GM21381 (cell line): Measurements from ENCODE around the gene IGSF21.

Source experiments
- ATAC-seq: cut with Tn5 transposase; IDR thresholded peaks from one replicate; pipeline ENCODE4 v1.9.1; 2021; ENCODE audit warnings: mild to moderate bottlenecking, moderate library complexity; ENCODE audit not compliant: unreplicated experiment

Gene IGSF21

DNA sequence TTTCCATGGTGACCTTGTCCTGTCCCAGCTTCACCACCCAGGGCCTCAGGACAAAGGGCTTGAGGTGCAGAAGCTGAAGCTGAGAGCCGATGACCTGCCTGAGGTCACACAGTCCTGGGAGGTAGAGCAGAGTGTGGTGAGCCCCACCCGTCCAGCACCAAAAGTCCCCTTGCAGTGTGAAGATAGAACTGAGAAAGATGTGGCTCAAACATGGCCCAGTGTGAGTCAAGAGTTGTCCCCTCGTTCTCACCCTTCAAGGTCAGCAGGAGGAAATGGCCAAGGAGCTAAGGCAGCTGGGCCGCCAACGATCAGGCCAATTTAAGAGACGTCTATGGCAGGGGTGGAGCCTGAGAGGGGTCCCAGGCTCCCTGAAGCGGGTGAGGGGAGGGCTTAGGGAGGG lies 215.7 kb downstream of the IGSF21 start:
- ATAC-seq = no peak

DNA sequence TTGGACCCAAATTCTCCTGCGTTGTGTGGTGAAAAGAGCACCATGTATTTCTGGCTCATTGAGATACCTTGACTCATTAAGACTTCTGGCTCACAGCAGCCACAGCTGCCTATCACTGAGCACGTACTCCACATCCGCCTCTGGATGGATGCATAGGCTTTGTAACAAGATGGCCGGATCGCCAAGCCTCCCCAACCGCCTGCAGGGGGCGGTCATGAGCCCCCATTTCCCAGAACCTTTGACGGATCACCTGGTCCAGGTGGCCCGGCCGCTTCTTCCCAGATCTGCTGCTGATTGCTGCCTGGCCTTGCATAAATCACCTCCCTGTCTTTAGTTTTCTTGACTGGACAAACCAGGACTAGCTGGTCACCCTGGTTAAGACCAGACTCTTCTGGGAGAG lies 216.6 kb downstream of the IGSF21 start:
- ATAC-seq = no peak

DNA sequence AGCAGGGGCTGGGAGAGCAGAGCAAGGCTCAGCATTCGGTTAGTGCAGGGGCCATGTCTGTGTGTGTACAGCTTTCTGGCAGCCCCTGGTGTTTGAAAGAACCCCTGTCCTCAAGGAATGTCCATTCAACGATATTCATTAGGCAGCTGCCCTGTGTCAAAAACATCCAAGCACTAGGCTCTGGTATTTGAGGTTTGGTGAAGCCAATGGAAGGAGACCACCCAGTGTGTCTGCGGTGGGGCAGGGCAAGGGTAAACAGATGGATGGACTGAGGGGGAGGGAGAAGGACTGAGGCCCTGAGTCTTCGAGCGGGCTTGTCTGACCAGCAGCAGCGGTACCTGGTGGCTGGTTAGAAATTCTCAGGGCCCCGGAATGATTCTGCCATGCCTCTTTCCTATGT lies 217.5 kb downstream of the IGSF21 start:
- ATAC-seq = no peak

DNA sequence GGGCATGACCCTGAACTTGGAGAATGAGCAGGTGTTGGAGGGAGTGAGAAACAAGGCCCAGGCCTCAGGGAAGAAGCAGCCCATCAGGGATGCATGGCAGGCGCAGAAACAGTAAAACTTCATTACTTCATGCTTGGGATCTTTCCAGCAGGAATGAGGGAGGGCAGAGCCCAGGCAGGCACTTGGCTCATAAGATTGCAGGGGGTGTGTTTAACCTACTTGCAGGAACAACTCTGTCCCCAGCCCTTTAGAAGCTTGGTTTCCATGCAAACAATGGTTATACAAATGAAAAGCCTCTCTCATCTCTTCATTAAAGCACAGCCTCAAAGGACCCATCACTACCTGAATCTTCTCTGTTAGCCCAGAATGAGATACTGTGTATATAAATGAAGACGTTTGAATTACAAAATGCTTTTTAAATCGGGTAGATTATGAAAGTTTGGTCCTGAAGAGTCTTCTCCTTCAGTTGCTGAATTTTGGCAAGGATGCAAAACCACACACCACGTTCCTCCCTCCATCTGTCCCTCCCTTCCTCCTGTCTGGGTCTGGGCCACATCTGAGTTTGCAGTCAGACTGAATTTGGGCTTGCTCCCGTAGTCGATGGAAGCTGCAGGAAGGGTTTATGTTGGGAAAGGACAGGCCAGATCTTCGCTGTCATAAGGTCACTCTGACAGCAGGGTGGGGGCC lies 218.8 kb downstream of the IGSF21 start:
- no peak for ATAC-seq

DNA sequence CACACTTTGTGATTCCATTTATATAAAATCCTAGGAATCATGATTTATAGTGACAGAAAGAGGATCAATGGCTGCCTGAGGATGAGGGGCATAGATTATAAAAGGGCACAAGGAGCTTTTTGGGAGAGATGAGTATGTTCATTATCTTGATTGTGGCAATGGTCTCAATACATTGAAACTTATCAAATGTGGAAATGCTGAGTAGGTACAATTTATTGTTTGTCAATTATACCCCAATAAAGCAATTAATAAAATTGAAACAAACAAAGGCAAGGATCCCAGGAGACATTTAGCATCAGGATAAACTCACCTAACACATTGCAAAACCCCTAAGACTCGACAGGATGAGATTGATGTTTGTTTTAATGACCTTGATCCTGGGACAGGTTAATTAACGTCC lies 220.1 kb downstream of the IGSF21 start:
- ATAC-seq = no peak

DNA sequence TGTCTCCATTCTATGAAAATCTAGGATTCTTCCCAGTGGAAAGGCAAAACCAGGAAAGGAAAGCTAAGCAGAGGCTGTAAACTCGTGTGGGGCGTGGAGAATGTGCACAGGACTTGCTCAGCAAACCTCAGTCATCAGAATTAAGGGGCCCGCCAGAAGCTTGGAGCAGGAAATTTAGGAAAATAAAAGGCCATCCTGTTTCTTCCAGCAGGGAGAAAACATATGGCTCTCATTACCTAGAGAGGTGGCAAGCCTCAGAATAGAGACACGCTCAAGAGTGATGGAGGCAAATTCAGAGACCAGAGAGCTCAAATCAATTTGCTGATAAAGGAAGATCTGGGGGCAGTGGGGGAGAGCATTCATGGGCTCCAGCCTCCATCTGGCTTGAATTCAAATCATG lies 221.2 kb downstream of the IGSF21 start:
- no peak for ATAC-seq

DNA sequence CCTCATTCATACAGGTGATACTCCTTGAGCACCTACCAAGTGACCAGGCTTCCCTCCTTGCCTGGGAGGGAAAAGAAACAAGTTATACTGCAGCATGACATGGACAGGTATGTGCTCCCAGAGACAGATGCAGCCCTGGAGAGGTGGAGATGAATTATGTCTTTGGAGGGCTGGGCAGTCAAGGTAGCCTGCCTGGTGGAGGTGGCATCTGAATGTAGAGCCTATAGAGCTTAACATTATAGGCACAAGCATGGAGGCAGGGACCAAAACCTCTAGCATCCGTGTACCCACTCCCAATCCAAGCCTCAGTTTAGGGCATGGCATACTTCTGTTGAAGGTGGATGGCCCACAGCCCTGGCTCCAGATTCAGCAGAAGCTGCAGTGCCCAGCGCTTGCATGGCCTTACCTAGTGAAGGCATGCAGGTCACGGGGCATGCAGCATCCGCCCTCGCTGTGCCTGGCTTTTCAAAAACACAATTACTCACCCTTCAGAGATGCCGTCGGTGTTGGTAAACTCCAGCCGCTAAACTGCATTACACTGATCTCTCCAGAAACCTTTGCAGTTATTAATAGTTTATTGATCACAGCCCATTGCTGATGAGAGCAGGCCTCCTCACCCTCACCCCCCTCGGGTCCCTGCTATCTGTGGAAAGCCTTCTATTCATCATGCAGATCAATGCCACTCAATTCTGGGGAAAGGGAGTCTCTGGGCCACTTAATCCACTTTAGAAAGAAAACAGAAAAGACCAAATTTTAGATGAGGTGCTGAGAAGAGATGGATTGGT lies 222.1 kb downstream of the IGSF21 start:
- ATAC-seq = no peak

DNA sequence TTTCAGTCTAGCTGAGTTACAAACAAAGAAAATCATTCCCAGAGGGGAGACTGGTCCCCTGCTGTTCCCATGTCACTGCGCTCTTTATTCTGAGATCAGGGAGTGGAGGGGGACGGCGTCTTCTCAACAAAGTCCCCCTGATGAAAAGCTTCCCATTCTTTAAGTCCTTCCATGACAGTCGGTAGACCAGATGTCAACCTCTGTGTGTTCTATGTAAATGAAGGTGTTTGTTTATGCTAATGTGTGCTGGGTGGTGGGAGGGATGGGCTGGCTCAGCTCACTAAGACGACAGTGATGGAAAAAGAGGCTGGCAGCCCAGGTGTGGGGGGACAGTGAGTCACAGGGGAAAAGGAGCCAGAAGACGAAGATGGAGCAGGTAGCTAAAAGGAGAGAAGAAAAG lies 225.0 kb downstream of the IGSF21 start:
- no peak for ATAC-seq

DNA sequence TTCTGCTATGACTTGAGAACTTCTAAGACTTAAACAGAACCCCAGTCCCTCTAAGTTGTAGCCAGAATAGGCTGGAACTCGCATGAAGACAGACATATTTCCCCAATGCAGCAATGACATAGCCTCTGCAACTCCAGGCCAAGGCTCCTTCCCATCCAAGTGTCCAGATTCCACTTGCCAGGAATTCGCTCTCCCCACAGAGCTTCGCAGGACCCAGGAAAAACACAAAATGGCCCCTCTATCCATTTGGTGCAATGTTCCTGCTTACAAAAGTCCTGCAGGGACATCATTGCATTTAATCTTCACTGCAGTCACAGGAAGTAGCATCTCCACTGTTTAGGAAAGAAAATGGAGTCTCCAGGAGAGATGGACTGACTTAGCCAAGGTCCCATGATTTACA lies 225.6 kb downstream of the IGSF21 start:
- ATAC-seq = no peak

DNA sequence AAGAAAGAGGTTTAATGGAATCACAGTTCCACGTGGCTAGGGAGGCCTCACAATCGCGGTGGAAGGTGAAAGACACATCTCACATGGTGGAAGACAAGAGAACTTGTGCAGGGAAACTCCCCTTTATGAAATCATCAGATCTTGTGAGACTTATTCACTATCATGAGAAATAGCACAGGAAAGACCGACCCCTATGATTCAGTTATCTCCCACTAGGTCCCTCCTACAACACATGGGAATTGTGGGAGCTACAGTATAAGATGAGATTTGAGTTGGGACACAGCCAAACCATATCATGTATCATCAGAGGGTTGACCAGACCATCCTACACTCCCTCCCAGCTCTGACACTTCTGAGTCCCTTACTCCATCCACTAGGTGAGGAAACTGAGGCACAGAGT lies 229.2 kb downstream of the IGSF21 start:
- no peak for ATAC-seq

DNA sequence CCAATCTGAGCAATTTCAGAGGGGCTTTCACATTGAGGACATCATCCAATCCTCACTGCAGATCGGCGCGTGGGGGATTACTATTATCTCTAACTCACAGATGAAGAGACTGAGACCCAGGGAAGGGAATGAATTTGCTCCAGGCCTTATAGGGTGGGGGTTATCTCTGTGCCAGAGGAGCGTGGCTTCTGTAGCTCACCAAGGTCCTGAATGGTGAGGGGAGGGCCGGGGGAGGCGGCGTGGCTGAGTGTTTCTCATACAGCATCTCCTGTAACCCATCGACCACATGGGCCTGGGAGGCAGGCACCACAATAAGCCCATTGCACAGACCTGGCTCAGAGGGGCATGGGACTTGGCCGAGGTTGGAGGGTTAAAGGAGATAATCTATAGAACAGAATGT lies 230.2 kb downstream of the IGSF21 start:
- no peak for ATAC-seq

DNA sequence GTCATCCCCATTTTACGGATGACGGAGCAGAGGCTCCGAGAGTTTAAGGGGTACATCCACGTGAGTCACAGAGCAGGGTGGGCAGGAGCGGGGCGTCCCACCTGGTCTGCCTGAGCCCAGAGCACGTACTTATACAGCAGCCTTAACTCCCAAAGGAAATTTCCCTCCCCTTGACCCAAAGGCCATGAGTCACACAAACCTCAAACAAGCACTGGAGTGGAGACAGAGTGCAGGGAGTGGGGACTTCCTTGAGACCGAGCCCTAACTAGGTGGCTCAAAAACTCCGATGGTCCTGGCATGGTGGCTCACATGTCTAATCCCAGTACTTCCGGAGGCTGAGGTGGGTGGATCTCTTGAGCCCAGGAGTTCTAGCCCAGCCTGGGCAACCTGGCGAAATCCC lies 231.6 kb downstream of the IGSF21 start:
- no peak for ATAC-seq

DNA sequence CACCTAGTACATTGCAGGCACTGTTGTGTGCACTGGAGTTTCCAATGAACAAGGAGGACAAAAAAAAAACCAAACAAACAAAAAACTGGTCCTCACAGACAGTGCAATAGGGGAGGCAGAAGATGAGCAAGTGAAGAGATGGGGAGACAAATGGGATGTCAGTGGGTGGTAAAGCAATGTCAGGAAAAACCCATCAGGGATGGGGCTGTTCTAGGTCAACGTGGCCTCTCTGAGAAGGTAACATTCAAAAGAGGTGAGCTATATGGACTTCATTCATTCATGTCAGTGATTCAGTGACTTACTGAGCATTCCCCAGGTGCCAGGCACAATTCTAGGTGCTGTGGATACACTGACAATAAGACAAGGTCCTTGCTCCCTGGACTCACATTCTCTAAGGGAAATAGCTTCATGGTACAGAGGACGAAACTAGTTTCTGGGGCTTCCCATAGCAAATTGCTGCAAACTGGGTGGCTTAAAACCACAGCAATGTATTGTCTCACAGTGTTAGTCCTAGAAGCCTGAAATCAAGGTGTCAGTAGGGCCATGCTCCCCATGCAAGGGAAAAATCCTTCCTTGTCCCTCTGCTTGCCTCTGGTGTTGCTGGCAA lies 232.7 kb downstream of the IGSF21 start:
- no peak for ATAC-seq

DNA sequence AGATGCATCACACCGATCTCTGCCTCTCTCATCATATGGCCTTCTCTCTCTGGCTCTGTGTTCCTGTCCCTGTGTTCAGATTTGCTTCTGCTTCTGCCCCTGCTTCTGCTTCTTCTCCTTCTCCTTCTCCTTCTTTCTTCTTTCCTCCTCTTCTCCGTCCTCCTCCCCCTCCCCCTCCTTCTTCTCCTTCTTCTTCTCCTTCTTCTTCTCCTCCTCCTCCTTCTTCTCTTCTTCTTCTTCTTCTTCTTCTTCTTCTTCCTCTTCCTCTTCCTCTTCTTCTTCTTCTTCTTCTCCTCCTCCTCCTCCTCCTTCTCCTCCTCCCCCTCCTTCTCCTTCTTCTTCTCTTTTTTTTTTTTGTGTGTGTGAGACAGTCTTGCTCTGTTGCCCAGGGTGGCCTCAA lies 233.2 kb downstream of the IGSF21 start:
- ATAC-seq = no peak

DNA sequence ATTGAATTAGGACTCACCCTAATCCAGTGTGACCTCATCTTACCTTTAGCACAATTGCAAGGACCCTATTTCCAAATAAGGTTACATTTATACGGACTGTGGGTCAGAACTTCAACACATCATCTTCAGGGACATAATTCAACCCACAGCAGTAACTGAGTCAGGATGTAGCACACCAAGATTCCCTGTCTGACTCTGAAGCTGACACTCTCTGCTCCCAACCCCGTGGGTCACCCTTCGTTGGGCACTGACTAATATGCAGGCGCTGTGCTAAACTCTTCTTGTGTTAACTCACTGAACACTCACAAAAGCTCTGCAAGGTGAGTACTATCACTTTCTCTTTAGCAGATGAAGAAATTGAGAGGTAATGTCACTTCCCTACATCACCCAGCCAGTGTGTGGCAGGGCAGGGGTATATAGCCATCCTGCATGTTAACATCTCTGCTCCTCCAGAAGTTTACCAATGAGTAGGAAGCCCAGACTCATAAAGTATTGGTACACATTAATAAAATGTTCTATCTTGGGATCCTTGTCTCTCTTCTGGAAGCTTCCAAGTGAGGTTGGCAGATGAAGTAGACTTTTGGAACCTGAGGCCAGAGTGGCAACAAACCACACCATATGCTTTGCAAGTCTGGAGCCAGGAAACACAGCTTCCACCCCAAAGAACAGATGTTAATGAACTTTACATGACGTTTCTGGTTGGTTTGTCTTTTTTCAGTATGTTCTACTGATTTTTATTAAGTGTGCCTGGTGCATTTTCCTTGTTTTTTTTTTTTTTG lies 233.9 kb downstream of the IGSF21 start:
- ATAC-seq = no peak

DNA sequence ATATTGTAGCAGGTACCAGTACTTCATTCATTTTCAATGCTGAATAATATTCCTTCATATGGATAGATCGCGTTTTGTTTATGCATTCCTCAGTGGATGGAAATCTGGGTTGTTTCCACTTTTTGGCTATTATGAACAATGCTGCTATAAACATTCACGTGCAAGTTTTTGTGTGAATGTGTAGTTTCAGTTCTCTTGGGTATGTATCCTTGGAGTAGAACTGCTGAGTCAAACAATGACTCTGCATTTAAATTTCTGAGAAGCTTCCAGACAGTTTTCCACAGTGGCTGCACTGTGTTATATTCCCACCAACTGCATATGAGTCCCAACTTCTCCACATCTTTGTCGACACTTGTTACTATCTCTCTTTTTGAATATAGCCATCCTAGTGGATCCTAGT lies 235.1 kb downstream of the IGSF21 start:
- ATAC-seq = no peak

DNA sequence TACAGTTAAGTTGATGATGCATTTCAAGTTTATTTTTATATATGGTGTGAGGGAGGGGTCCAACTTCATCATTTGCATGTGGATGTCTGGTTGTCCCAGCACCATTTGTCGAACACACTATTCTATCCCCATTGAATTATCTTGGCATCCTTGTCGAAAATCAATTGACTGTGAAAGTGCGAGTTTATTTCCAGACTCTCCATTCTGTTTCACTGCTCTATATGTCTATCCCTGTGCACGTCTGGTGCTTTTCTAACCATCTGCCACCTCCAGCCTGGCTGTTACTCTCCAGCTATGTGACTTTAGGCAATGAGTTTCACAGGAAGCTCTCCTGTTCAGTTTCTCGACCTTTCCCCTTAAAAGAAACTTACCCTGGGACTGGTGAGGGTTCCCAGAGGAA lies 236.0 kb downstream of the IGSF21 start:
- ATAC-seq = no peak

DNA sequence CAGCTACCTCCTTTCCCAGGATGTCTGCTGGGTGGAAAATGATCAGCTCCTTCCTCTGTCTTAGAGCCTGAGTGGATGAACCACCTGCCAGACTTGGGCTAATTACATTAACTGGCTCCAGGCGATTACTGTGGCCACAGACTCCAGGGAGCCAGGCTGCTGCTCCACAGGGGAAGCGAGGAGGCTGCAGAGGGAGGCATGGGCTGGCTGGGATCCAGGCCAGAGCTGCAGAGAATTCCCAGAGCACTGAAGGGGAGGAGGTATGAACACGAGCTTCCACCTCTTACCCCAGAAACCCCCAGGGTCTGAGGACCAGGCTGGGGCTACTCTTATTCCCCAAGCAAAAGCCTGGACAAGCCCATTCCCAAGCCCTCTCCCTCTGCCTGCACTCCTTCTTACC lies 237.2 kb downstream of the IGSF21 start:
- ATAC-seq = no peak

DNA sequence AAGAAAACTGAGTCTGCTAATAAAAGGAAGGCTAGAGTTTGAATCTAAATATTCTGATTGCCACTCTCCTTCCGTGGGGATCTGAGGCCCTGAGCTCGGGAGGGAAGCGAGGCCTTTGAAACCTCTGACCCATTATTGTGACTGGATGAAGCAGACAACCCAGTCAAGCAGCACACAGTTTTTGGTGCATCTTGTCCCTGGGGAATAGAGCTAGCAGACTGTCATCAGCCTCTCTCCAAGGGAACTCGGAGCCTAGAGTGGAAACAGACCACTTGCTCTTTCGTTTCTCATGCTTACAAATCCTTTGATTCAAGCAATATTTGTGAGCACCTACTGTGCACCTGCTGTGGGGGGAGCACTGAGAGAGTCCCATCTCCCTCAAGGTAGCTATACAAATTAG lies 240.0 kb downstream of the IGSF21 start:
- ATAC-seq = no peak

DNA sequence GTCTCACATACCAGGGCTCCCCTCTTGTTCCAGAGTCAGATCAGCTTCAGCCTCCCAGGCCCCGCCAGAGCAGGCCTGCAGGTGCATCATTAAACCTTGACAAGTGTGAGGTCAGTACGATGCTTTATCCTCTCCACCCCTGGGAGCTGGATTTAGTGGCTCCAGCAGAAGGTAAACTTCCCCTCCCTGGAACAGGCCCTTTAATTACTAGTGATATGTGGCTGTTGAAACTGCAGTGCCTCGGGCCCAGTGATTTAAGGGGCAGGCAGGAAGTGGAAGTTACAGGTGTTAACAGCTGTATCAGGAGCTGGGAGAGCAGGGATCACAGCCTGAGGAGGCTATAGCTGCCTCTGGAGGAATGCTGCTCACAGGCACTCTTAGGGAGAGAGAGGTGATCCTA lies 240.8 kb downstream of the IGSF21 start:
- ATAC-seq = no peak

DNA sequence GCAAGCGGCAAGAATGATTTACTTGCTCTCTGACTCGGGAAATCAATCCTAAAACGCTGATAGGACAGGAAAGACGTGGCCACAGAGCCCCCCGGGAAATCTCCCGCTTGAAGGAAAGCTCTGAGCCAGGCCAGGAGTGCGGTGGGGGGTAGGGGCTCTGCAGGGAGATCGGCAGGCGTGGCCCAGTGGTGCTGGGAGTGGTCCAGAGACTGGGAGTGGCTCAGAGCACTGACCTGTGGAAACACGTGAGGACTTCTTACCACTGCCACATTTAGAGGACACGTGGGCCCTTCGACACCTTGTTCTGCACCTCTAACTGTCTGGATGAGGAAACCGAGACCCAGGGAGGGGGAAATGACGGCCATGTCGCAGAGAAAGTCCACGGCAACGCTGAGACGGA lies 243.1 kb downstream of the IGSF21 start:
- no peak for ATAC-seq

DNA sequence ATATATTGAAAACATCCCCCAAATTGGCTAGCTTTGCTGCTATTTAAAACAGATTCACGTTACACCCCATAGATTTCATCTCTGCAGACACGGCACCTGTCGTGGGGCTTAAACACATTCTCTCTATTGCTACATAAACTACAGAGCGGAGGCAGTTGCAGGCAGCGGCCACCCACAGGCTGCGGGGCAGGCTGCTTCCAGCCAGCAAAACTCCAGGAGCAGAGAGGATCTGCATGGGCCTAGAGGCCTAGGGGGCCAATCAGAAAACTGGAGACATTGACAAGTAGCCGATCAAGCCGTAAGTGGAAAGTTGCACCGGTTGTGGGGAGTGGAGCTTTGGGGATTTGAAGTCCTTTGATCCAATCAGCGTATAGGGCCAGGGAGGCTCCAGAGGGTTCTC lies 244.1 kb downstream of the IGSF21 start:
- no peak for ATAC-seq
